SK-N-SH (cell line): Measurements from ENCODE around the gene GRPEL2.

Source experiments
- FOSL2 ChIP-seq: IDR thresholded peaks from 2 replicates; pipeline ENCODE4 v1.4.0; 2012; ENCODE audit warnings: low read depth, mild to moderate bottlenecking, moderate library complexity, borderline replicate concordance
- MXI1 ChIP-seq: IDR thresholded peaks from 2 replicates; pipeline ENCODE4 v1.6.1; 2012; ENCODE audit warnings: mild to moderate bottlenecking, low read depth, low read length, improper control_type of control experiment
- POLR2AphosphoS5 ChIP-seq: IDR thresholded peaks from 2 replicates; pipeline ENCODE4 v1.6.1; 2012; ENCODE audit warnings: low read depth, low read length
- SMC3 ChIP-seq: IDR thresholded peaks from 2 replicates; pipeline ENCODE4 v1.6.1; 2012; ENCODE audit warnings: low read depth, low read length, improper control_type of control experiment
- TAF1 ChIP-seq: IDR thresholded peaks from 2 replicates; pipeline ENCODE4 v1.6.1; 2012; ENCODE audit warnings: low read depth, mild to moderate bottlenecking, low read length, moderate library complexity, borderline replicate concordance
- YY1 ChIP-seq: IDR thresholded peaks from 2 replicates; pipeline ENCODE4 v1.4.0; 2012; ENCODE audit warnings: low read depth, mild to moderate bottlenecking
- TF ChIP-seq, protein P1 (sequence below): fragments of 200-600 bp; sonication (generic); IDR thresholded peaks from 2 replicates; pipeline ENCODE4 v1.6.1; 2017; ENCODE audit warnings: antibody characterized with exemption, mild to moderate bottlenecking, moderate library complexity
- TF ChIP-seq, protein P2 (sequence below): IDR thresholded peaks from 2 replicates; pipeline ENCODE4 v1.4.0; 2012; ENCODE audit warnings: low read depth, borderline replicate concordance

DNA sequence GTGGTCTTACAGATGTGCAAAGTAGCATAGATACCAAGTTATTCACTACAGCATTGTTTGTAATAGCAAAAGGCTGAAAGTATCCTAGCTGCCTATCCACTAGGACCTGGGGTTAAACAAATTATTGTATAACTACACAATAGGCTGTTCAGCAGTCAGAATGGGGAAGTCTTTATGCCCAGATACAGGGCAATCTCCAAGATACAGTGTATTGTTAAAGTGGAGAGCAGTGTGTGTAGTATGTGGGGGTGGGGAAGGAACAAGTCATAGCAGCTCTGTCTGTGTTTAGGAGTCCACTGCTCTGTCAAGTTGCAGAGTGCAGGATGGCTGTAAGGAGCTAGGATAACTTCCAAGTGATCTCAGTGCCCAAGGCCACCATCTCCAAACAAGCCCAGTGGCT lies 18.1 kb downstream of the GRPEL2 start:
- TF ChIP-seq TAF1 (no peak), SMC3 (no peak), POLR2AphosphoS5 (no peak), FOSL2 (no peak), YY1 (no peak), MXI1 (no peak)
- TF ChIP-seq, protein P1, sequence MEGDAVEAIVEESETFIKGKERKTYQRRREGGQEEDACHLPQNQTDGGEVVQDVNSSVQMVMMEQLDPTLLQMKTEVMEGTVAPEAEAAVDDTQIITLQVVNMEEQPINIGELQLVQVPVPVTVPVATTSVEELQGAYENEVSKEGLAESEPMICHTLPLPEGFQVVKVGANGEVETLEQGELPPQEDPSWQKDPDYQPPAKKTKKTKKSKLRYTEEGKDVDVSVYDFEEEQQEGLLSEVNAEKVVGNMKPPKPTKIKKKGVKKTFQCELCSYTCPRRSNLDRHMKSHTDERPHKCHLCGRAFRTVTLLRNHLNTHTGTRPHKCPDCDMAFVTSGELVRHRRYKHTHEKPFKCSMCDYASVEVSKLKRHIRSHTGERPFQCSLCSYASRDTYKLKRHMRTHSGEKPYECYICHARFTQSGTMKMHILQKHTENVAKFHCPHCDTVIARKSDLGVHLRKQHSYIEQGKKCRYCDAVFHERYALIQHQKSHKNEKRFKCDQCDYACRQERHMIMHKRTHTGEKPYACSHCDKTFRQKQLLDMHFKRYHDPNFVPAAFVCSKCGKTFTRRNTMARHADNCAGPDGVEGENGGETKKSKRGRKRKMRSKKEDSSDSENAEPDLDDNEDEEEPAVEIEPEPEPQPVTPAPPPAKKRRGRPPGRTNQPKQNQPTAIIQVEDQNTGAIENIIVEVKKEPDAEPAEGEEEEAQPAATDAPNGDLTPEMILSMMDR: no peak
- TF ChIP-seq, protein P2, sequence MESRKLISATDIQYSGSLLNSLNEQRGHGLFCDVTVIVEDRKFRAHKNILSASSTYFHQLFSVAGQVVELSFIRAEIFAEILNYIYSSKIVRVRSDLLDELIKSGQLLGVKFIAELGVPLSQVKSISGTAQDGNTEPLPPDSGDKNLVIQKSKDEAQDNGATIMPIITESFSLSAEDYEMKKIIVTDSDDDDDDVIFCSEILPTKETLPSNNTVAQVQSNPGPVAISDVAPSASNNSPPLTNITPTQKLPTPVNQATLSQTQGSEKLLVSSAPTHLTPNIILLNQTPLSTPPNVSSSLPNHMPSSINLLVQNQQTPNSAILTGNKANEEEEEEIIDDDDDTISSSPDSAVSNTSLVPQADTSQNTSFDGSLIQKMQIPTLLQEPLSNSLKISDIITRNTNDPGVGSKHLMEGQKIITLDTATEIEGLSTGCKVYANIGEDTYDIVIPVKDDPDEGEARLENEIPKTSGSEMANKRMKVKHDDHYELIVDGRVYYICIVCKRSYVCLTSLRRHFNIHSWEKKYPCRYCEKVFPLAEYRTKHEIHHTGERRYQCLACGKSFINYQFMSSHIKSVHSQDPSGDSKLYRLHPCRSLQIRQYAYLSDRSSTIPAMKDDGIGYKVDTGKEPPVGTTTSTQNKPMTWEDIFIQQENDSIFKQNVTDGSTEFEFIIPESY: no peak
